Nephron (organoid): Measurements from ENCODE around the gene JAM3.

Experiments used
- H3K27ac Mint-ChIP-seq, 3 experiments: 2 replicates each; pipeline ENCODE4 v1.8.0; 2020; ENCODE audit warnings: mixed read lengths in 3 of 3, mild to moderate bottlenecking in 2 of 3, moderate library complexity in 1 of 3
- H3K27me3 Mint-ChIP-seq: 2 replicates; pipeline ENCODE4 v1.8.0; 2021; ENCODE audit warnings: low read depth, mild to moderate bottlenecking, moderate library complexity, mixed read lengths
- H3K36me3 Mint-ChIP-seq: 2 replicates; pipeline ENCODE4 v1.8.0; 2020; ENCODE audit warnings: low read depth, mixed read lengths
- H3K4me1 Mint-ChIP-seq: 2 replicates; pipeline ENCODE4 v1.8.0; 2020; ENCODE audit warnings: mixed read lengths
- H3K4me3 Mint-ChIP-seq, 3 experiments: 2 replicates each; pipeline ENCODE4 v1.8.0; 2020; ENCODE audit warnings: mild to moderate bottlenecking in 3 of 3, mixed read lengths in 3 of 3, moderate library complexity in 2 of 3
- H3K9me3 Mint-ChIP-seq: 2 replicates; pipeline ENCODE4 v1.8.0; 2020; ENCODE audit warnings: mixed read lengths
- TF ChIP-seq, protein P1 (sequence below), 3 experiments: fragments of 200-600 bp; sonication (generic); IDR thresholded peaks; one replicate each; pipeline ENCODE4 v1.5.0; 2021; ENCODE audit warnings: antibody characterized with exemption in 3 of 3; ENCODE audit not compliant: unreplicated experiment in 3 of 3

Gene JAM3

DNA sequence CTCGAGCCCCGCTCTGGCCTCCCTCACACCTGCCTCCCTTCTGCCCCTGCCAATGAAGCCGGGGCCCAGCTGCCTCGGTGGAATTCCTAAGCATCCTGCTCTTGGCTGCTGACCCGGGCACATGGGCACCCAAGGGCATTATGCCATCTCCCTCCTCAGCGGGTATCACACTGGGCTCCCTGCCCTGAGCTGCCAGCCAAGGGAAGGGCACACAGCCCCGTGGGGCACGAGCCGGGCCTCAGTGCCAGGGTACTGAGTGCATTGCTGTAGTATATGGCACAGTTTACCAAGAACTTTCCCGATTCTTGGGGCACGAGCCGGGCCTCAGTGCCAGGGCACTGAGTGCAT is 43.8 kb upstream of the JAM3 start:
- TF ChIP-seq, protein P1, sequence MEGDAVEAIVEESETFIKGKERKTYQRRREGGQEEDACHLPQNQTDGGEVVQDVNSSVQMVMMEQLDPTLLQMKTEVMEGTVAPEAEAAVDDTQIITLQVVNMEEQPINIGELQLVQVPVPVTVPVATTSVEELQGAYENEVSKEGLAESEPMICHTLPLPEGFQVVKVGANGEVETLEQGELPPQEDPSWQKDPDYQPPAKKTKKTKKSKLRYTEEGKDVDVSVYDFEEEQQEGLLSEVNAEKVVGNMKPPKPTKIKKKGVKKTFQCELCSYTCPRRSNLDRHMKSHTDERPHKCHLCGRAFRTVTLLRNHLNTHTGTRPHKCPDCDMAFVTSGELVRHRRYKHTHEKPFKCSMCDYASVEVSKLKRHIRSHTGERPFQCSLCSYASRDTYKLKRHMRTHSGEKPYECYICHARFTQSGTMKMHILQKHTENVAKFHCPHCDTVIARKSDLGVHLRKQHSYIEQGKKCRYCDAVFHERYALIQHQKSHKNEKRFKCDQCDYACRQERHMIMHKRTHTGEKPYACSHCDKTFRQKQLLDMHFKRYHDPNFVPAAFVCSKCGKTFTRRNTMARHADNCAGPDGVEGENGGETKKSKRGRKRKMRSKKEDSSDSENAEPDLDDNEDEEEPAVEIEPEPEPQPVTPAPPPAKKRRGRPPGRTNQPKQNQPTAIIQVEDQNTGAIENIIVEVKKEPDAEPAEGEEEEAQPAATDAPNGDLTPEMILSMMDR (IDR thresholded peaks at IDR 0.05; ENCODE audit: unreplicated experiment in 3 of 3) = no peak
- Mint-ChIP-seq H3K9me3 (no peaks in the 10 kb centered on the region), H3K4me1 (peaks cover 13% of the 10 kb centered on the region), H3K27ac (no peak overlapping the region), H3K36me3 (no peaks in the 10 kb centered on the region), H3K4me3 (no peak overlapping the region), H3K27me3 (peaks cover 59% of the 10 kb centered on the region)

DNA sequence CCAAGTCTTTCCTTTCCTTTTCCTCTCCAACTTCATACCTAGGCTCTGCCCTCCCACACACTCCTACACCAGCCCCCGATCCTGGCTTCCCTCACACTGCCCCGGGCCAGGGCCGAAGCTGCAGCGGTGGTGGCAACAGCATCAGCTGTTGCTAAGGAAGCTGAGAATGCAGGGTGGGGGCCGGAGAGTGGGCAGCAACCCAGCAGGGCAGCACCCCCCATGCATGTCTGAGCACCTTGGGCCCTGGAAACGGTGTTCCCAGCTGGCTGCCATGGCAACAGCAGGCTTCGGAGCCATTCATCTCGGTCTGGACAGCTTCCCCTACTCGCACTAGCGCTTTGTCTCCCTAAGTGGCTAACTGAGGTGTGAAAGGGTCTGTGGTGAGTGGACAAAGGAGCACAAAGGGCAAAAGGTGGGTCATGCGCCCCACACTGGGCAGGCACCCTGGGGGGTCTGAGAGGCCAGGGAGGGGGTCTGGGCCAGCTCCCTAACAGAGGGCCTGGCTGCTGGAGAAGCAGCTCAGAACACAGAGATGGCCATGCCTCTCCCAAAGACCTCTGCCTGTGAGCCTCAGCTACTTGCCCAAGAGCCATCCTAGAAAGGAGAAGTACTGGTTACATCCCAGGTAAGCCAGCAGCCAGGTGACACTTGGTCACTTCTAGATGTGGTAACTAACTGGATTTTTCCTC is 42.1 kb upstream of the JAM3 start:
- Mint-ChIP-seq H3K27ac (peak overlapping the region in 1 of 3 experiments; percentile 69), H3K27me3 (peaks cover 72% of the 10 kb centered on the region), H3K4me1 (peaks cover 22% of the 10 kb centered on the region), H3K4me3 (peak overlapping the region in 1 of 3 experiments; percentile 16), H3K36me3 (no peaks in the 10 kb centered on the region), H3K9me3 (no peaks in the 10 kb centered on the region)
- TF ChIP-seq, protein P1 (IDR thresholded peaks at IDR 0.05; ENCODE audit: unreplicated experiment in 3 of 3) = no peak

DNA sequence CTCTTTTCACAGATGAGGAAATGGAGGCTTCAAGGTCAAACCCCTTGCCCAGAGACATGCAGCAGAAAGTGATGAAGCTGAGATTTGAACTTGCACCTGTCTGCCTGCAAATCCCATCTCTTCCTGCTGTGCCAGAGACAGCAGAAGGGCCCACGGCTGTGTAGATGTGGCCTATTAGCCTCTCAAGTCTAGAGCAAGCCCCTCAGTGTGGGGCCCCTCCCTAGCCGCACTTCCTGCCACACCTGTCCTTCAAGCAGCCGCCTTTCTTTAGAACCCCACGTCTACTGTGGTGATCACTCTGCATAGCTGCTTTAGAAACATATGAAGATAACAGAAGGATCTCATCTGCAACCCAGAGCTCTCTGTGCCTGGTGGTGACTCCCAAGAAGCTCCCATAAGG is 41.2 kb upstream of the JAM3 start:
- Mint-ChIP-seq H3K27ac (no peak overlapping the region), H3K4me1 (peaks cover 29% of the 10 kb centered on the region), H3K4me3 (no peak overlapping the region), H3K27me3 (peaks cover 71% of the 10 kb centered on the region), H3K9me3 (no peaks in the 10 kb centered on the region), H3K36me3 (no peaks in the 10 kb centered on the region)
- TF ChIP-seq, protein P1 (IDR thresholded peaks at IDR 0.05; ENCODE audit: unreplicated experiment in 3 of 3) = no peak

DNA sequence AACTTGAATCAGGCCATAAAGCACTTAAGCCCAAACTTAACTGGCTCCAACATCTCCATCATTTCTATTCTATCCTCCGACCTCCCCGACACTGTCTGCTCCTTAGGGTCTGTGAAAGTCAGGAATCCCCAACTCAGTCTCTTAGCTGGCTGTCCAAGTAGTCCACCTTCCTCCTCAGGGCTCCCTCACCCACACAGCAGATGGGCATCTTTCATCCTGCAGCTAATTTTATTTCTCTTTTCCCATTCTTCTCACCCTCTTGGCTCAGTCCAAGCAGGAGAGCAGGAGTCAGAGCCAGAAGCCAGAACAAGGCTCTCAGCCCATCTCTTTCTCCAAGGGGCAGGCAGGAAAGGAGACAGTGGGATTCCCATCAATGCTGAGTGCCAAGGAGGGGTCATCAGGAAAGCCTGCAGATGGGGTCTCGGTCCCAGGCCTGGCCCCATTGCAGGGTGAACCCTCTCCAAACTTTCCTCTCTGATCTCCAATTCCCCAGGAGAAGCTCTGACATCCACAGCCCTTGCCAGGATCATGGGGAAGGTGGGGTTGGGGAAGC is 40.4 kb upstream of the JAM3 start:
- Mint-ChIP-seq H3K27me3 (peaks cover 71% of the 10 kb centered on the region), H3K9me3 (no peaks in the 10 kb centered on the region), H3K27ac (no peak overlapping the region), H3K4me3 (no peak overlapping the region), H3K4me1 (peaks cover 31% of the 10 kb centered on the region), H3K36me3 (no peaks in the 10 kb centered on the region)
- TF ChIP-seq, protein P1 (IDR thresholded peaks at IDR 0.05; ENCODE audit: unreplicated experiment in 3 of 3) = no peak

DNA sequence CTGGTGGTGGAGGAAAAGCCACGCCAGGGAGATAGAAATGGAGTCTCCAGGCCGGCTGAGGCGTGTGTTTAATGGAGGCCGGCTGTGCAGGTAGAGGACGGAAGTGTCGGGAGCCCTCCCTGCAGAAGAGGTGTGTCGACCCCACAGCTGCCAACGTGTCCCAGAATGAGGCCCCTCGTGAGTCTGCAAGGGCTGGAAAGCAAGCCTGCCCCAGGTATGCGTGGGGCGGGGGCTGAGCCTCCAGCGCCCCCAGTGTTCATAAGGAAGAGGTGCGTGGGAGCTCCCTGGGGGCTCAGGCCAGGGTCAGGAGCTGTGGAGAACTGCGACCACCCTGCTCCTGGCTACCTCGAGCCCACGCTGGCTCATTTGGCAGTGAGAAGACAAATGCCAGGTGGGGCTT is 38.0 kb upstream of the JAM3 start:
- peaks cover 55% of the 10 kb centered on the region for H3K4me1 Mint-ChIP-seq
- TF ChIP-seq, protein P1 (IDR thresholded peaks at IDR 0.05; ENCODE audit: unreplicated experiment in 3 of 3) = peak; percentile 8 to 36 (median 11)

DNA sequence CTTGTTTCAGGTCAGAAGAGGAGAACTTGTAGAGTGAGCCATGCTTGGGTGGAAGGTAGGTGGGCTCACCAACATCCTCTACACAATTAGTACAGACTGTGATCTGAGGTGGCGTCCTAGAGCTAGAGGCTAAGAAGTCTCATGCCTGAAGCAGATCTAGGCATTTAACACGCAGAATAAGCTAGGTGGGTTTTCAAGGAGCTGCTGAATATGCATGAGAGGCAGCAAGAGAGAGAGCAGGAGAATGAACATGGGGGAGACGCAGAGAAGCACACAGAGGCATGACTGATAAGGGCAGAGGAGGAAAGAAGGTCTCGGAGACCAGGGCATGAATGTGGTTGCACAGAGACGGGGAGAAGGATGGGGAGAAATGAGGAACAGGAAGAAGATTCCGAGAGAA is 36.8 kb upstream of the JAM3 start:
- TF ChIP-seq, protein P1 (IDR thresholded peaks at IDR 0.05; ENCODE audit: unreplicated experiment in 3 of 3) = no peak

More for the DNA sequence above, 38.0 kb upstream of the JAM3 start:
- H3K27ac Mint-ChIP-seq = no peak overlapping the region
- no peaks in the 10 kb centered on the region for H3K36me3 Mint-ChIP-seq
- H3K9me3 Mint-ChIP-seq = no peaks in the 10 kb centered on the region
- peaks cover 57% of the 10 kb centered on the region for H3K27me3 Mint-ChIP-seq
- H3K4me3 Mint-ChIP-seq = no peak overlapping the region

More for the DNA sequence above, 36.8 kb upstream of the JAM3 start:
- peaks cover 52% of the 10 kb centered on the region for H3K4me1 Mint-ChIP-seq
- H3K9me3 Mint-ChIP-seq = no peaks in the 10 kb centered on the region
- peak overlapping the region; percentile 4 to 65 (median 45) for H3K27ac Mint-ChIP-seq
- H3K36me3 Mint-ChIP-seq = no peaks in the 10 kb centered on the region
- H3K27me3 Mint-ChIP-seq = peaks cover 45% of the 10 kb centered on the region
- peak overlapping the region; percentile 1 to 25 (median 5) for H3K4me3 Mint-ChIP-seq
